Kidney (tissue), 14 donors: ENCODE data around the gene CHSY1. TPM values are rescaled to one million over a fixed set of nuclear protein-coding genes. Genes with fewer than 3 reads are reported as not detected.

Experiments
- DNase-seq, 5 donors: peaks; one replicate each; pipeline ENCODE4 v3.0.0-alpha.2; 2013 to 2020
- FAIRE-seq: peaks from 2 replicates; lab custom pipeline; 2012; peaks lifted over from hg19 to GRCh38; lab: Jason Lieb, UNC
- H3K27ac ChIP-seq, 2 donors: one replicate each; pipeline ENCODE4 v1.7.0; 2013; ENCODE audit warnings: low read depth in 2 of 2, low read length in 2 of 2, inconsistent platforms in 1 of 2
- H3K27me3 ChIP-seq: one replicate; pipeline ENCODE4 v1.7.1; 2013; ENCODE audit warnings: low read length, inconsistent platforms; ENCODE audit not compliant: control insufficient read depth, insufficient read depth
- H3K36me3 ChIP-seq, 3 donors: one replicate each; pipeline versions ENCODE4 v1.7.0 to v1.7.1; 2013; ENCODE audit warnings: low read length in 3 of 3, control low read depth in 1 of 3, inconsistent platforms in 1 of 3; ENCODE audit not compliant: insufficient read depth in 3 of 3, control insufficient read depth in 2 of 3
- H3K4me1 ChIP-seq, 3 donors: one replicate each; pipeline versions ENCODE4 v1.7.0 to v1.7.1; 2013; ENCODE audit warnings: low read length in 3 of 3, inconsistent platforms in 1 of 3, low read depth in 1 of 3; ENCODE audit not compliant: control insufficient read depth in 2 of 3, insufficient read depth in 2 of 3
- H3K4me3 ChIP-seq, 3 donors: one replicate each; pipeline versions ENCODE4 v1.7.0 to v1.8.1; 2013; ENCODE audit warnings: low read length in 3 of 3, control low read depth in 1 of 3, inconsistent platforms in 1 of 3
- H3K9ac ChIP-seq, 3 donors: one replicate each; pipeline versions ENCODE4 v1.7.0 to v1.7.1; 2013; ENCODE audit warnings: low read length in 3 of 3, control low read depth in 1 of 3, inconsistent platforms in 1 of 3
- H3K9me3 ChIP-seq, 3 donors: one replicate each; pipeline versions ENCODE4 v1.7.0 to v1.7.1; 2013; ENCODE audit warnings: low read length in 3 of 3, control low read depth in 1 of 3, inconsistent platforms in 1 of 3; ENCODE audit not compliant: control insufficient read depth in 2 of 3, insufficient read depth in 1 of 3
- intact Hi-C: fragments of 100-400 bp; cut with DNase I; formaldehyde crosslinking; loops from one replicate; pipeline ENCODE4 v1.11.1; 2022
- polyA plus RNA-seq: library from polyadenylated mRNA; stranded (reverse); fragments of 350-450 nt; fragmentation: Illumina TruSeq; extraction: RNeasy Lipid Tissue Mini Kit (QIAGEN cat#74804); gene quantifications from one replicate; pipeline ENCODE4 v1.2.3, GENCODE V29; 2014; ENCODE audit warnings: low read depth, low replicate concordance; ENCODE audit not compliant: insufficient read depth
- total RNA-seq: library from RNA; stranded (reverse); fragmentation: NEBNext Ultra II Directional; extraction: Animal tissue kit (Norgen Biotek cat#: 25700); gene quantifications from one replicate; pipeline ENCODE4 v1.2.1, GENCODE V29; 2021
- TF ChIP-seq, protein P1 (sequence below): IDR thresholded peaks from 3 replicates; pipeline ENCODE4 v1.5.1; 2012; ENCODE audit warnings: mild to moderate bottlenecking, moderate library complexity, borderline replicate concordance; ENCODE audit not compliant: insufficient read depth; ENCODE audit errors: extremely low read depth
- donor health status: control.
- donor health status: control.
- donor health status: control.
- donor health status: control.
- donor health status: control.
- donor health status: DM: yes; HTN: yes; CAD: no.
- donor health status: Normal renal cell carcinoma (clear cell type).

CHSY1 gene
- total and polyA plus RNA-seq, 2 donors from 2014 or later = 7.2 to 41.6 TPM

GRCh38 chr15:101256757-101257156 lies 4.9 kb upstream of the CHSY1 start:
- Histone ChIP-seq H3K27ac (no peak overlapping the region), H3K4me1 (peaks cover 0 to 11% (median 7%) of the 10 kb centered on the region in 3 donors), H3K4me3 (no peak overlapping the region), H3K9me3 (no peaks in the 10 kb centered on the region), H3K27me3 (no peaks in the 10 kb centered on the region), H3K9ac (no peak overlapping the region), H3K36me3 (no peaks in the 10 kb centered on the region)
- no peak for FAIRE-seq
- intact Hi-C loops = loop anchor here (5.0 kb wide), 2 partner anchors 169 to 244 kb away; no protein-coding TSS in a partner anchor
- DNase-seq = no peak
- TF ChIP-seq, protein P1, sequence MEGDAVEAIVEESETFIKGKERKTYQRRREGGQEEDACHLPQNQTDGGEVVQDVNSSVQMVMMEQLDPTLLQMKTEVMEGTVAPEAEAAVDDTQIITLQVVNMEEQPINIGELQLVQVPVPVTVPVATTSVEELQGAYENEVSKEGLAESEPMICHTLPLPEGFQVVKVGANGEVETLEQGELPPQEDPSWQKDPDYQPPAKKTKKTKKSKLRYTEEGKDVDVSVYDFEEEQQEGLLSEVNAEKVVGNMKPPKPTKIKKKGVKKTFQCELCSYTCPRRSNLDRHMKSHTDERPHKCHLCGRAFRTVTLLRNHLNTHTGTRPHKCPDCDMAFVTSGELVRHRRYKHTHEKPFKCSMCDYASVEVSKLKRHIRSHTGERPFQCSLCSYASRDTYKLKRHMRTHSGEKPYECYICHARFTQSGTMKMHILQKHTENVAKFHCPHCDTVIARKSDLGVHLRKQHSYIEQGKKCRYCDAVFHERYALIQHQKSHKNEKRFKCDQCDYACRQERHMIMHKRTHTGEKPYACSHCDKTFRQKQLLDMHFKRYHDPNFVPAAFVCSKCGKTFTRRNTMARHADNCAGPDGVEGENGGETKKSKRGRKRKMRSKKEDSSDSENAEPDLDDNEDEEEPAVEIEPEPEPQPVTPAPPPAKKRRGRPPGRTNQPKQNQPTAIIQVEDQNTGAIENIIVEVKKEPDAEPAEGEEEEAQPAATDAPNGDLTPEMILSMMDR = no peak

- Histone ChIP-seq H3K36me3 (no peaks in the 10 kb centered on the region), H3K4me3 (no peak overlapping the region), H3K9me3 (no peaks in the 10 kb centered on the region), H3K4me1 (peaks cover 0 to 11% (median 7%) of the 10 kb centered on the region in 3 donors), H3K9ac (no peak overlapping the region), H3K27me3 (no peaks in the 10 kb centered on the region), H3K27ac (no peak overlapping the region)
- TF ChIP-seq, protein P1 = no peak
- DNase-seq (peak in 1 of 5 donors; percentile 29), FAIRE-seq (no peak)
- intact Hi-C loops = loop anchor here (5.0 kb wide), 2 partner anchors 168 to 243 kb away; no protein-coding TSS in a partner anchor
Measured at GRCh38 chr15:101255615-101256241, 3.9 kb upstream of the CHSY1 start.

DNA sequence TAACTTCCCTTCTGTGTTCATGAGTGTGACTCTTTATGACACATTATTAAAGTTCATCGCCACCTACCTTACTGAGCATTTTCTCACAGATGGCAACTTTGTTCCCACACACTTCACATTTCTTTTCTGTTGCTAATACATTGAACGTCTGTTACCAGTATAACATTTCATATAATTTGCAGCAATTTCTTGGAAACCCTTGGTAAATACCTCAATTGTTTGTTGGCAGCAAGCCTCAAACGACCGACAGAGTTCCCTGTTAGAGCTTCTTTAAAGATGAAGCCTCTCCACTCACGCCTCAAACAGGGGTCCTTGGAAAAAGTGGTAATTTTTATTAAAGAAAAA lies 3.2 kb upstream of the CHSY1 start:
- Histone ChIP-seq H3K9ac (no peak overlapping the region), H3K4me3 (no peak overlapping the region), H3K27me3 (no peaks in the 10 kb centered on the region), H3K4me1 (peaks cover under 1 to 13% (median 12%) of the 10 kb centered on the region in 3 donors), H3K27ac (no peak overlapping the region), H3K36me3 (no peaks in the 10 kb centered on the region), H3K9me3 (no peaks in the 10 kb centered on the region)
- TF ChIP-seq, protein P1 = no peak
- DNase-seq (no peak), FAIRE-seq (no peak)
- intact Hi-C loops = loop anchor here (5.0 kb wide), 2 partner anchors 168 to 243 kb away; no protein-coding TSS in a partner anchor
